Fibroblast of lung (primary cell): ENCODE results near the gene RFX5. TPM values are rescaled to one million over a fixed set of nuclear protein-coding genes. Genes with fewer than 3 reads are reported as not detected.

ENCODE experiments used
- DNase-seq, 2 donors: peaks; one replicate each; pipeline versions ENCODE4 v3.0.0 to v3.0.0-alpha.2; 2010; ENCODE audit warnings: low read depth in 2 of 2
- H2AFZ ChIP-seq: 2 replicates; pipeline ENCODE4 v1.5.1; 2012; ENCODE audit warnings: low read length, control low read depth, inconsistent platforms
- H3K27ac ChIP-seq: 2 replicates; pipeline ENCODE4 v1.5.1; 2011; ENCODE audit warnings: low read length, control low read depth; ENCODE audit not compliant: insufficient read depth
- H3K27me3 ChIP-seq: 2 replicates; pipeline ENCODE4 v1.5.1; 2011; ENCODE audit warnings: mild to moderate bottlenecking, low read length; ENCODE audit not compliant: control insufficient read depth, insufficient read depth
- H3K36me3 ChIP-seq: 2 replicates; pipeline ENCODE4 v1.5.1; 2011; ENCODE audit warnings: low read length; ENCODE audit not compliant: control insufficient read depth, insufficient read depth
- H3K4me1 ChIP-seq: 2 replicates; pipeline ENCODE4 v1.5.1; 2011; ENCODE audit warnings: low read length; ENCODE audit not compliant: control insufficient read depth, insufficient read depth; ENCODE audit errors: extremely low read depth
- H3K4me2 ChIP-seq: 2 replicates; pipeline ENCODE4 v1.5.1; 2011; ENCODE audit warnings: low read length, control low read depth; ENCODE audit not compliant: insufficient read depth; ENCODE audit errors: extremely low read depth
- H3K4me3 ChIP-seq, 4 experiments: fragments of 200-600 bp in 1 of 4; sonication (generic) in 1 of 4; replicated peaks in 1 of 4; 2 replicates each; pipeline ENCODE4 v1.5.1; 2011 to 2016; ENCODE audit warnings: low read length in 4 of 4, low read depth in 3 of 4, mild to moderate bottlenecking in 3 of 4, control low read depth in 2 of 4, inconsistent platforms in 1 of 4, mixed read lengths in 1 of 4; ENCODE audit not compliant: insufficient read depth in 1 of 4; ENCODE audit errors: control extremely low read depth in 1 of 4
- H3K79me2 ChIP-seq: 2 replicates; pipeline ENCODE4 v1.5.1; 2012; ENCODE audit warnings: mild to moderate bottlenecking, low read length, inconsistent platforms; ENCODE audit not compliant: control insufficient read depth, insufficient read depth
- H3K9ac ChIP-seq: 2 replicates; pipeline ENCODE4 v1.5.1; 2011; ENCODE audit warnings: mild to moderate bottlenecking, low read length, control low read depth; ENCODE audit not compliant: insufficient read depth
- H3K9me3 ChIP-seq: 2 replicates; pipeline ENCODE4 v1.5.1; 2012; ENCODE audit warnings: low read depth, low read length; ENCODE audit not compliant: control insufficient read depth, insufficient read depth
- H4K20me1 ChIP-seq: 2 replicates; pipeline ENCODE4 v1.5.1; 2011; ENCODE audit warnings: low read length; ENCODE audit not compliant: control insufficient read depth, insufficient read depth; ENCODE audit errors: extremely low read depth
- CTCF ChIP-seq, 2 donors: IDR thresholded peaks in 1 of 2; conservative IDR thresholded peaks in 1 of 2; 1 replicate in 1 of 2; 2 replicates in 1 of 2; pipeline ENCODE4 v1.5.1; 2011 to 2012; ENCODE audit warnings: low read length in 2 of 2, control low read depth in 1 of 2, inconsistent platforms in 1 of 2, low read depth in 1 of 2, mild to moderate bottlenecking in 1 of 2
- EZH2 ChIP-seq: IDR thresholded peaks from 2 replicates; pipeline ENCODE4 v1.5.1; 2012; ENCODE audit warnings: low read length, control low read depth, mild to moderate bottlenecking; ENCODE audit errors: missing control alignments
- polyA plus RNA-seq, 2 donors: library from polyadenylated mRNA; depleted of rRNA in 1 of 2; stranded (reverse) in 1 of 2; unstranded in 1 of 2; fragments of >200 nt; gene quantifications; 2 replicates each; pipeline ENCODE4 v1.2.1, GENCODE V29; 2011 to 2012; ENCODE audit warnings: missing spikeins in 1 of 2
- total RNA-seq: library from RNA; depleted of rRNA; stranded (reverse); fragments of >200 nt; gene quantifications from 2 replicates; pipeline ENCODE4 v1.2.1, GENCODE V29; 2014

Gene RFX5
- total and polyA plus RNA-seq, 2 donors (not counting 1 experiment from before 2014, with no cell fraction given), result 18.4 to 35.5 TPM

DNA sequence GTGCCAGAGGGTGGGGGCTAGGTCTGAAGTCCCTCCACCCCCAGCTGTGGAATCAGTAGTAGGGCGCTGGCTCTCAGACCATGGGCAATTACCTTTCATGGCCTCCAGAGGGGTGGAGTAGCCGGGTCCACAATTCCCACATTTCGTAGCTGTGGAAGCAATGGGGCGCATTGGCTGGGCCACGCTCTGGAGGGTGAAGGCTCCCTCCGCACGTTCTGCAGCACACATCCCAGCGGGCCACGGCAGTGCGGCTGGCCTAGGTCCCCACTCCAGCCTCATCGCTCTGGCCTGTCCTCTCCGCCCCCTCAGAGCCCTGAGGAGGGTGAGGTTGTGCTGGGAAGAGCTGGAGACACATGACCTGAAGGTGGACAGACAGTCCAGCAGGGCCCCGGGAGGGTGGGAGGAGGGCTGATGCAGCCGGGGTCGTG is 22.6 kb upstream of the RFX5 start:
- peaks cover 1% of the 10 kb centered on the region for H3K36me3 ChIP-seq
- peaks cover 3% of the 10 kb centered on the region for H3K4me1 ChIP-seq
- no peak overlapping the region for H3K4me2 ChIP-seq
- no peak for TF ChIP-seq CTCF (conservative IDR thresholded peaks at IDR 0.05 in 1 of 2, IDR thresholded peaks at IDR 0.05 in 1 of 2; ENCODE audit: low read depth in 1 of 2, low read length in 2 of 2)
- no peak for TF ChIP-seq EZH2
- no peak overlapping the region for H2AFZ ChIP-seq
- no peaks in the 10 kb centered on the region for H3K27me3 ChIP-seq
- no peaks in the 10 kb centered on the region for H3K79me2 ChIP-seq
- DNase-seq, result no peak
- no peaks in the 10 kb centered on the region for H4K20me1 ChIP-seq
- H3K9ac ChIP-seq, result no peak overlapping the region
- H3K9me3 ChIP-seq, result no peaks in the 10 kb centered on the region
- H3K4me3 ChIP-seq, result no peak overlapping the region
- no peak overlapping the region for H3K27ac ChIP-seq

GRCh38 chr1:151369302-151369610 is 22.2 kb upstream of the RFX5 start:
- TF ChIP-seq EZH2 (no peak), CTCF (conservative IDR thresholded peaks at IDR 0.05 in 1 of 2, IDR thresholded peaks at IDR 0.05 in 1 of 2; ENCODE audit: low read depth in 1 of 2, low read length in 2 of 2) (no peak)
- no peak overlapping the region for H3K4me2 ChIP-seq
- H3K4me3 ChIP-seq, result no peak overlapping the region
- H3K27ac ChIP-seq, result no peak overlapping the region
- H3K27me3 ChIP-seq, result no peaks in the 10 kb centered on the region
- no peak overlapping the region for H3K9ac ChIP-seq
- H3K36me3 ChIP-seq, result peaks cover 1% of the 10 kb centered on the region
- no peaks in the 10 kb centered on the region for H3K79me2 ChIP-seq
- H3K9me3 ChIP-seq, result no peaks in the 10 kb centered on the region
- peaks cover 3% of the 10 kb centered on the region for H3K4me1 ChIP-seq
- no peak for DNase-seq
- H4K20me1 ChIP-seq, result no peaks in the 10 kb centered on the region
- H2AFZ ChIP-seq, result no peak overlapping the region

DNA sequence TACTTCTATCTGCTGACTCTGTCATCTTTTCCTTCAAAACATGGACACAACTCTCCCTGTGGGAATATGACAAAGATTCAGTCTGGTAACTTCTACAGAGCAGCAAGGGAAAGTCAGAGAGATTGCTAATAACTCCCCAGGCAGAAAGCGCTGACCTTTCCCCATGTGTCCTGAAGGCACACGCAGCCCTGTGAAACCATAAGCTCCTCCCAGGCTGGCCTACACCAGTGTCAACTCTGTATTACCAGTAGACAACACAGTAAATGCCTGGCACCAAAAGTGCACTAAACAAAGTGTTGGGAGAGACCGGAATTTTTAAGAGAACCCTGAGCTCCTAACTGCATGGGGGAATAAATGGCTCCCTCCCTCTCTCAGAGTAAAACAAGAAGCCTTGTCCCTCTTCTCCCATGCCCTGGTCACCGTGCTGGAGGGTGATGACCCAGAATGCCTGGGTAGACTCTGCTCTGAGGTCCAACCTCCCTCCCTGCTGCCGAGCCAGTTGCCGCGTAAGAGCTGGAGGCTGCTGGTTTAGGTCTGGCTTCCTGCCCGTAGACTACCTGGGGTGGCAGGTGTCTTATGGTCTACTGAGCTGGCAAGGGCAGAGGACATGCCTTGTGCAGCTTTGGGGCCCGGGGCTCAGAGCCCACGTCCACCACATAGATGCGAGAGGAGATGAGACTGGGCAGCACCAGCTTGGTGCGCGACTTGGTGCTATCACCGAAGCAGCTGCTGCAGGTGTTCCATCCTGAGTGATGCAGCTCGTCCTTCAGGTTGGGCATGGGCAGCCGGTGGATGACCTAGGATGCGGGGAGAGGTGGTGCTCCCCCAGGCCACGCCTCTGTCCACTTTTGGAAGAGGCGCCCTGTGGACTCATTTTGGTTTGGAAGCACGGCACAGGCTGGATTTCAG is 21.6 kb upstream of the RFX5 start:
- H3K36me3 ChIP-seq, result peaks cover 1% of the 10 kb centered on the region
- no peaks in the 10 kb centered on the region for H3K27me3 ChIP-seq
- no peaks in the 10 kb centered on the region for H3K9me3 ChIP-seq
- no peak overlapping the region for H2AFZ ChIP-seq
- DNase-seq, result no peak
- TF ChIP-seq EZH2 (no peak), CTCF (conservative IDR thresholded peaks at IDR 0.05 in 1 of 2, IDR thresholded peaks at IDR 0.05 in 1 of 2; ENCODE audit: low read depth in 1 of 2, low read length in 2 of 2) (no peak)
- H3K4me2 ChIP-seq, result no peak overlapping the region
- H3K27ac ChIP-seq, result no peak overlapping the region
- H3K4me3 ChIP-seq, result no peak overlapping the region
- H3K79me2 ChIP-seq, result no peaks in the 10 kb centered on the region
- peaks cover 3% of the 10 kb centered on the region for H3K4me1 ChIP-seq
- no peak overlapping the region for H3K9ac ChIP-seq
- no peaks in the 10 kb centered on the region for H4K20me1 ChIP-seq
